ENCODE data around the gene PTPRQ. TPM values are rescaled to one million over a fixed set of nuclear protein-coding genes. Genes with fewer than 3 reads are reported as not detected.
"Not testable (repeated sequence)": the region's sequence is repeated elsewhere in the genome, so short reads cannot be mapped to it uniquely, and the experiment has no call there.

Gene PTPRQ
- total RNA-seq, 8 experiments from 2014 or later = 0.08 to 20.0 (median 0.57) TPM; not detected in 1

- no peak for ATAC-seq (replicated peaks in 6 of 8)
- Histone ChIP-seq H3K27ac (no peak overlapping the region), H3K4me3 (no peak overlapping the region), H3K4me1 (replicated peaks in 1 of 2) (no peaks in the 10 kb centered on the region)
- WGBS, 10 experiments = 48 to 91% (median 65%) methylated on average over 4 to 6 of the region's 6 CpGs; no CpG with 5 or more reads in 2 of the 10 experiments
- in situ Hi-C loops (cut with MboI; ENCODE audit: low pct_unique_long_range_greater_than_20kb in 2 of 9, low sequenced_read_pairs in 9 of 9, unreplicated experiment in 9 of 9) = no loop called here
These were observed 190.9 kb downstream of the PTPRQ start for GRCh38 chr12:80634903-80635302.

- no peak overlapping the region for H3K4me3 ChIP-seq
- 74 to 100% (median 86%) methylated on average over 1 to 4 of the region's 4 CpGs; no CpG with 5 or more reads in 1 of the 10 experiments for whole genome bisulfite sequencing, 10 experiments
- no peak for ATAC-seq (replicated peaks in 6 of 8)
- no peaks in the 10 kb centered on the region for H3K4me1 ChIP-seq (replicated peaks in 1 of 2)
- H3K27ac ChIP-seq = no peak overlapping the region
- in situ Hi-C loops (cut with MboI; ENCODE audit: low pct_unique_long_range_greater_than_20kb in 2 of 9, low sequenced_read_pairs in 9 of 9, unreplicated experiment in 9 of 9) = no loop called here
These were observed 192.8 kb downstream of the PTPRQ start for GRCh38 chr12:80636832-80637231.

GRCh38 chr12:80641936-80642335, 197.9 kb downstream of the PTPRQ start:
- Histone ChIP-seq H3K4me1 (replicated peaks in 1 of 2) (no peaks in the 10 kb centered on the region), H3K27ac (no peak overlapping the region), H3K4me3 (no peak overlapping the region)
- in situ Hi-C loops (cut with MboI; ENCODE audit: low pct_unique_long_range_greater_than_20kb in 2 of 9, low sequenced_read_pairs in 9 of 9, unreplicated experiment in 9 of 9) = no loop called here
- no peak for ATAC-seq (replicated peaks in 6 of 8)
- 63 to 100% (median 97%) methylated on average over 1 to 2 of the region's 2 CpGs; no CpG with 5 or more reads in 1 of the 10 experiments for WGBS, 10 experiments

GRCh38 chr12:80643961-80644360, 199.9 kb downstream of the PTPRQ start:
- Histone ChIP-seq H3K4me3 (no peak overlapping the region), H3K4me1 (replicated peaks in 1 of 2) (no peaks in the 10 kb centered on the region), H3K27ac (no peak overlapping the region)
- no peak for ATAC-seq (replicated peaks in 6 of 8)
- WGBS, 10 experiments = 9 to 88% (median 64%) methylated on average over 1 to 2 of the region's 2 CpGs
- in situ Hi-C loops (cut with MboI; ENCODE audit: low pct_unique_long_range_greater_than_20kb in 2 of 9, low sequenced_read_pairs in 9 of 9, unreplicated experiment in 9 of 9) = no loop called here

- ATAC-seq (replicated peaks in 6 of 8) = peak in 2 of 8 experiments; percentile 19 to 21
- WGBS, 10 experiments = 0 to 100% (median 17%) methylated on average over 1 of the region's 1 CpG; no CpG with 5 or more reads in 6 of the 10 experiments
These were observed 204.8 kb downstream of the PTPRQ start for GRCh38 chr12:80648881-80649280.

GRCh38 chr12:80655751-80656150, 211.7 kb downstream of the PTPRQ start:
- H3K4me3 ChIP-seq = no peak overlapping the region
- in situ Hi-C loops (cut with MboI; ENCODE audit: low pct_unique_long_range_greater_than_20kb in 2 of 9, low sequenced_read_pairs in 9 of 9, unreplicated experiment in 9 of 9) = no loop called here
- WGBS, 10 experiments = 15 to 100% (median 86%) methylated on average over 1 to 2 of the region's 2 CpGs; no CpG with 5 or more reads in 1 of the 10 experiments
- no peak for ATAC-seq (replicated peaks in 6 of 8)
- H3K27ac ChIP-seq = no peak overlapping the region
- H3K4me1 ChIP-seq (replicated peaks in 1 of 2) = peaks cover 0 to 8% of the 10 kb centered on the region in 2 donors

More at GRCh38 chr12:80648881-80649280, 204.8 kb downstream of the PTPRQ start:
- Histone ChIP-seq H3K27ac (no peak overlapping the region), H3K4me1 (replicated peaks in 1 of 2) (no peaks in the 10 kb centered on the region), H3K4me3 (no peak overlapping the region)
- in situ Hi-C loops (cut with MboI; ENCODE audit: low pct_unique_long_range_greater_than_20kb in 2 of 9, low sequenced_read_pairs in 9 of 9, unreplicated experiment in 9 of 9) = no loop called here

- peak in 5 of 8 experiments; percentile 75 to 99 (median 96) for ATAC-seq (replicated peaks in 6 of 8)
- in situ Hi-C loops (cut with MboI; ENCODE audit: low pct_unique_long_range_greater_than_20kb in 2 of 9, low sequenced_read_pairs in 9 of 9, unreplicated experiment in 9 of 9) = no loop called here
- peaks cover 0 to 8% of the 10 kb centered on the region in 2 donors for H3K4me1 ChIP-seq (replicated peaks in 1 of 2)
- H3K4me3 ChIP-seq = no peak overlapping the region
- H3K27ac ChIP-seq = no peak overlapping the region
- 59 to 90% (median 73%) methylated on average over 1 to 5 of the region's 5 CpGs for WGBS, 10 experiments
These were observed 215.6 kb downstream of the PTPRQ start for GRCh38 chr12:80659512-80660063.

GRCh38 chr12:80662586-80662985, 218.6 kb downstream of the PTPRQ start:
- no peak for ATAC-seq (replicated peaks in 6 of 8)
- H3K4me3 ChIP-seq = no peak overlapping the region
- H3K4me1 ChIP-seq (replicated peaks in 1 of 2) = peaks cover 0 to 8% of the 10 kb centered on the region in 2 donors
- in situ Hi-C loops (cut with MboI; ENCODE audit: low pct_unique_long_range_greater_than_20kb in 2 of 9, low sequenced_read_pairs in 9 of 9, unreplicated experiment in 9 of 9) = no loop called here
- H3K27ac ChIP-seq = no peak overlapping the region

GRCh38 chr12:80670214-80670613, 226.2 kb downstream of the PTPRQ start:
- no peak overlapping the region for H3K27ac ChIP-seq
- ATAC-seq (replicated peaks in 6 of 8) = no peak
- H3K4me1 ChIP-seq (replicated peaks in 1 of 2) = no peaks in the 10 kb centered on the region
- in situ Hi-C loops (cut with MboI; ENCODE audit: low pct_unique_long_range_greater_than_20kb in 2 of 9, low sequenced_read_pairs in 9 of 9, unreplicated experiment in 9 of 9) = no loop called here
- WGBS, 10 experiments = 50 to 100% (median 78%) methylated on average over 1 to 5 of the region's 5 CpGs
- no peak overlapping the region for H3K4me3 ChIP-seq

GRCh38 chr12:80676042-80676636, 232.1 kb downstream of the PTPRQ start:
- H3K4me1 ChIP-seq (replicated peaks in 1 of 2); H3K27ac ChIP-seq; in situ Hi-C loops (cut with MboI; ENCODE audit: low pct_unique_long_range_greater_than_20kb in 2 of 9, low sequenced_read_pairs in 9 of 9, unreplicated experiment in 9 of 9); H3K4me3 ChIP-seq; ATAC-seq (replicated peaks in 6 of 8): not testable (repeated sequence)
- WGBS, 10 experiments = 63 to 100% (median 92%) methylated on average over 1 to 12 of the region's 13 CpGs; no CpG with 5 or more reads in 2 of the 10 experiments

GRCh38 chr12:80676856-80677255, 232.8 kb downstream of the PTPRQ start:
- in situ Hi-C loops (cut with MboI; ENCODE audit: low pct_unique_long_range_greater_than_20kb in 2 of 9, low sequenced_read_pairs in 9 of 9, unreplicated experiment in 9 of 9) = no loop called here
- H3K4me3 ChIP-seq = no peak overlapping the region
- no peaks in the 10 kb centered on the region for H3K4me1 ChIP-seq (replicated peaks in 1 of 2)
- WGBS, 10 experiments = 60 to 100% (median 100%) methylated on average over 1 of the region's 1 CpG; no CpG with 5 or more reads in 5 of the 10 experiments
- H3K27ac ChIP-seq = no peak overlapping the region
- ATAC-seq (replicated peaks in 6 of 8) = no peak

GRCh38 chr12:80677994-80678393, 234.0 kb downstream of the PTPRQ start:
- Histone ChIP-seq H3K27ac (no peak overlapping the region), H3K4me3 (no peak overlapping the region), H3K4me1 (replicated peaks in 1 of 2) (no peaks in the 10 kb centered on the region)
- in situ Hi-C loops (cut with MboI; ENCODE audit: low pct_unique_long_range_greater_than_20kb in 2 of 9, low sequenced_read_pairs in 9 of 9, unreplicated experiment in 9 of 9) = no loop called here
- WGBS, 10 experiments = 43 to 100% (median 100%) methylated on average over 1 of the region's 1 CpG
- ATAC-seq (replicated peaks in 6 of 8) = no peak

GRCh38 chr12:80679346-80680131, 235.5 kb downstream of the PTPRQ start:
- H3K4me1 ChIP-seq (replicated peaks in 1 of 2) = no peaks in the 10 kb centered on the region
- in situ Hi-C loops (cut with MboI; ENCODE audit: low pct_unique_long_range_greater_than_20kb in 2 of 9, low sequenced_read_pairs in 9 of 9, unreplicated experiment in 9 of 9) = no loop called here
- H3K27ac ChIP-seq = no peak overlapping the region
- no peak for ATAC-seq (replicated peaks in 6 of 8)
- WGBS, 10 experiments = 83 to 100% (median 95%) methylated on average over 1 to 3 of the region's 3 CpGs; no CpG with 5 or more reads in 1 of the 10 experiments
- H3K4me3 ChIP-seq = no peak overlapping the region

All from motor neuron (in vitro differentiated cells).